Cardiac septum (tissue), 1 donor: ENCODE data around the gene CDNF. TPM values are rescaled to one million over a fixed set of nuclear protein-coding genes. Genes with fewer than 3 reads are reported as not detected.

Experiments used
- total RNA-seq: library from RNA; stranded (reverse); fragmentation: NEBNext Ultra II Directional; extraction: Animal tissue kit (Norgen Biotek cat#: 25700); gene quantifications from one replicate; pipeline ENCODE4 v1.2.1, GENCODE V29; 2021
- donor health status: DM: no; HTN: no; CAD: no.

CDNF gene
- total RNA-seq, 1 donor from 2014 or later, result 2.3 TPM

Other genes with a start within 250 kb of the CDNF start
- gene FAM107B, start 63.1 kb downstream of the CDNF start, total RNA-seq, result 8.6 TPM
- 7.3 TPM for gene HSPA14, start 269 bp upstream of the CDNF start, total RNA-seq
- 6.0 TPM for gene MSANTD7, start 269 bp upstream of the CDNF start, total RNA-seq
- gene SUV39H2, start 40.8 kb upstream of the CDNF start, total RNA-seq, result 7.9 TPM
- 3.2 TPM for gene DCLRE1C, start 116.1 kb upstream of the CDNF start, total RNA-seq
- gene MEIG1, start 121.4 kb upstream of the CDNF start, total RNA-seq, result 0.54 TPM
- gene OLAH, start 205.9 kb upstream of the CDNF start, total RNA-seq, result not detected